K562 (cell line): ENCODE results near the gene ZGLP1. TPM values are rescaled to one million over a fixed set of nuclear protein-coding genes. Genes with fewer than 3 reads are reported as not detected.
A peak's percentile ranks its signal among the peaks of the same experiment; 100 is the strongest.

Experiments
- ATAC-seq: fragments of 200-7000 bp; cut with Tn5 transposase; 3 replicates; pipeline ENCODE4 v1.9.1; 2020; ENCODE audit warnings: moderate library complexity
- BruUV-seq: library from RNA; stranded (reverse); fragments of 400-500 nt; replicated peaks from 2 replicates; lab custom pipeline; 2021; lab: Mats Ljungman, UMichigan
- CTCF ChIA-PET: fragments of 300-600 bp; formaldehyde crosslinking; extraction: SDS; loops from one replicate; lab custom pipeline; 2021; ENCODE audit warnings: low intra/inter-chr PET ratio; lab: Yijun Ruan, JAX
- POLR2A ChIA-PET: fragments of 300-600, 350-650 bp; sonication (Branson Sonifier 250); formaldehyde crosslinking; extraction: SDS; loops from one replicate; lab custom pipeline; 2021; ENCODE audit warnings: antibody characterized with exemption, inconsistent platforms; lab: Yijun Ruan, JAX
- DNase-seq, 4 experiments: peaks; one replicate each; pipeline versions ENCODE4 v3.0.0 to v3.0.0-alpha.2; 2011 to 2018; ENCODE audit warnings: low spot score in 3 of 4, mixed read lengths in 3 of 4; ENCODE audit errors: extremely low read depth in 1 of 4
- FAIRE-seq: peaks from 2 replicates; lab custom pipeline; 2011; peaks lifted over from hg19 to GRCh38; lab: Jason Lieb, UNC
- H2AFZ ChIP-seq: 2 replicates; pipeline ENCODE4 v1.6.0; 2011; ENCODE audit warnings: low read depth, low read length, control low read depth, inconsistent platforms
- H3K27ac ChIP-seq: fragments of 200-600 bp; 3 replicates; pipeline ENCODE4 v1.8.0; 2011; ENCODE audit warnings: low read depth, mild to moderate bottlenecking, control low read depth, inconsistent platforms, low read length, moderate library complexity, mixed read lengths; ENCODE audit errors: extremely low read depth
- H3K27me3 ChIP-seq, 2 experiments: fragments of 300-600 bp in 1 of 2; 2 replicates in 1 of 2; 3 replicates in 1 of 2; pipeline versions ENCODE4 v1.6.0 to v1.8.0; 2011; ENCODE audit warnings: inconsistent platforms in 2 of 2, low read length in 2 of 2, mild to moderate bottlenecking in 1 of 2, mixed read lengths in 1 of 2, moderate library complexity in 1 of 2; ENCODE audit not compliant: control insufficient read depth in 2 of 2, insufficient read depth in 2 of 2
- H3K36me3 ChIP-seq: fragments of 300-600 bp; 3 replicates; pipeline ENCODE4 v1.8.0; 2011; ENCODE audit warnings: mild to moderate bottlenecking, low read length, inconsistent platforms; ENCODE audit not compliant: control insufficient read depth, insufficient read depth
- H3K4me1 ChIP-seq, 2 experiments: fragments of 200-600 bp in 1 of 2; replicated peaks in 1 of 2; 2 replicates in 1 of 2; 3 replicates in 1 of 2; pipeline versions ENCODE4 v1.5.1 to v1.8.0; 2011; ENCODE audit warnings: inconsistent platforms in 2 of 2, low read length in 2 of 2, mild to moderate bottlenecking in 1 of 2, mixed read lengths in 1 of 2, moderate library complexity in 1 of 2; ENCODE audit not compliant: control insufficient read depth in 2 of 2, insufficient read depth in 2 of 2
- H3K4me2 ChIP-seq: 2 replicates; pipeline ENCODE4 v1.6.1; 2011; ENCODE audit warnings: low read length, control low read depth, inconsistent platforms, mixed read lengths; ENCODE audit not compliant: insufficient read depth
- H3K4me3 ChIP-seq: fragments of 200-600 bp; sonication (generic), shearing (Covaris generic); 2 replicates; pipeline ENCODE4 v1.5.1; 2016; ENCODE audit warnings: control low read depth, inconsistent platforms
- H3K79me2 ChIP-seq: fragments of 200-600 bp; 3 replicates; pipeline ENCODE4 v1.8.0; 2011; ENCODE audit warnings: low read length, inconsistent platforms; ENCODE audit not compliant: control insufficient read depth, insufficient read depth
- H3K9ac ChIP-seq, 2 experiments: 2 replicates each; pipeline versions ENCODE4 v1.6.0 to v1.6.1; 2011; ENCODE audit warnings: low read depth in 2 of 2, low read length in 2 of 2, control low read depth in 1 of 2, inconsistent platforms in 1 of 2, mild to moderate bottlenecking in 1 of 2, mixed read lengths in 1 of 2; ENCODE audit not compliant: insufficient read depth in 1 of 2
- H3K9me1 ChIP-seq: one replicate; pipeline ENCODE4 v1.6.0; 2011; ENCODE audit warnings: inconsistent platforms, mild to moderate bottlenecking, low read length, moderate library complexity; ENCODE audit not compliant: control insufficient read depth, insufficient read depth
- H3K9me3 ChIP-seq: replicated peaks from 2 replicates; pipeline ENCODE4 v1.5.1; 2011; ENCODE audit warnings: low read depth, low read length, inconsistent platforms; ENCODE audit not compliant: control insufficient read depth, insufficient read depth
- H4K20me1 ChIP-seq: replicated peaks from 2 replicates; pipeline ENCODE4 v1.6.1; 2011; ENCODE audit warnings: low read length, inconsistent platforms, mixed read lengths; ENCODE audit not compliant: control insufficient read depth, insufficient read depth
- CBX2 ChIP-seq: fragments of 200-600 bp; sonication (generic); IDR thresholded peaks from one replicate; pipeline ENCODE4 v1.6.1; 2012; ENCODE audit warnings: mild to moderate bottlenecking, low read length, inconsistent platforms; ENCODE audit not compliant: insufficient read depth, poor library complexity, severe bottlenecking
- POLR2G ChIP-seq: fragments of 200-400 bp; formaldehyde crosslinking; IDR thresholded peaks from 2 replicates; pipeline ENCODE4 v1.6.1; 2017; ENCODE audit warnings: low read depth, mild to moderate bottlenecking, antibody characterized with exemption, low read length, moderate library complexity
- RBFOX2 ChIP-seq: fragments of 200-400 bp; formaldehyde crosslinking; IDR thresholded peaks from 2 replicates; pipeline ENCODE4 v1.6.1; 2017; ENCODE audit warnings: low read depth, mild to moderate bottlenecking, low read length, moderate library complexity
- RBM22 ChIP-seq: fragments of 200-400 bp; formaldehyde crosslinking; IDR thresholded peaks from 2 replicates; pipeline ENCODE4 v1.6.1; 2018; ENCODE audit warnings: low read length, low read depth; ENCODE audit not compliant: poor library complexity, severe bottlenecking
- ZNF184 ChIP-seq: sonication (generic); formaldehyde crosslinking; IDR thresholded peaks from 2 replicates; pipeline ENCODE4 v1.5.0; 2020; ENCODE audit warnings: missing genetic modification reagents
- WGBS: fragments of 100-300 bp; shearing (Covaris generic); methylation state at CpG from one replicate; pipeline ENCODE4 v1.1.6; 2016; ENCODE audit warnings: low coverage, mixed read lengths; ENCODE audit not compliant: insufficient coverage; ENCODE audit errors: missing lambda C conversion rate; 5-methylcytosine and 5-hydroxymethylcytosine counted together
- in situ Hi-C: fragments of 300-500 bp; cut with MboI; formaldehyde crosslinking; loops from 4 replicates; pipeline ENCODE4 v1.15.0; 2018; ENCODE audit warnings: inconsistent platforms, mixed read lengths
- intact Hi-C: fragments of 100-400 bp; cut with micrococcal nuclease; formaldehyde crosslinking; loops from 2 replicates; pipeline ENCODE4 v1.14.2; 2022
- polyA plus RNA-seq, 8 experiments: library from polyadenylated mRNA; depleted of rRNA in 4 of 8; stranded (reverse) in 5 of 8; unstranded in 3 of 8; fragments of >200 nt; fragmentation: Nextera tagmentation in 2 of 8; fragmentation: Illumina TruSeq in 1 of 8; extraction: Ambion mirVana in 2 of 8; extraction: Trizol in 1 of 8; gene quantifications; 2 replicates each; pipeline versions ENCODE4 v1.2.1 to v1.2.3, GENCODE V29; 2011 to 2014; ENCODE audit warnings: inconsistent platforms in 1 of 8, missing spikeins in 1 of 8
- total RNA-seq, 7 experiments: library from RNA; depleted of rRNA in 6 of 7; stranded (reverse); fragments of >200 nt in 6 of 7; fragmentation: Illumina TruSeq in 2 of 7; extraction: Trizol in 2 of 7; gene quantifications; 2 replicates each; pipeline versions ENCODE4 v1.2.1 to v1.2.3, GENCODE V29; 2011 to 2021; ENCODE audit warnings: low replicate concordance in 1 of 7

Gene ZGLP1
- total and polyA plus RNA-seq, 9 of the 15 experiments (the other 6 are each of a cell fraction or from before 2014, with no cell fraction given), result 0.24 to 4.5 (median 2.2) TPM

GRCh38 chr19:10329555-10329954 lies 19.9 kb upstream of the ZGLP1 start:
- H3K79me2 ChIP-seq, result peaks cover 69% of the 10 kb centered on the region
- no TSS peak for BruUV-seq
- WGBS, result 98% methylated on average over 13 of the region's 13 CpGs
- POLR2A ChIA-PET, result interaction anchor here (0.8 to 3.1 kb wide), 5 partner anchors 13 to 40 kb away, joined by 3 to 11 read pairs (median 3); partner anchors contain the start of genes FDX2 and ICAM5
- DNase-seq (no peak), FAIRE-seq (no peak)
- H3K9me3 ChIP-seq, result no peaks in the 10 kb centered on the region
- intact Hi-C loops, result no loop called here
- H3K4me2 ChIP-seq, result no peak overlapping the region
- no peak overlapping the region for H2AFZ ChIP-seq
- TF ChIP-seq ZNF184 (no peak), RBFOX2 (peak; percentile 2; the same call in 1 of the 2 replicates)
- TF ChIP-seq, all 486 proteins: peak for 1
- H3K36me3 ChIP-seq, result peaks cover 75% of the 10 kb centered on the region
- H3K9me1 ChIP-seq, result no peaks in the 10 kb centered on the region
- no peaks in the 10 kb centered on the region for H3K27me3 ChIP-seq
- CTCF ChIA-PET, result no interaction called here
- peak overlapping the region in 1 of 2 experiments; percentile 55; a peak in 2 of 4 replicates for H3K9ac ChIP-seq
- in situ Hi-C loops, result no loop called here
- no peak for ATAC-seq
- H3K4me1 ChIP-seq, result peaks cover 7 to 34% of the 10 kb centered on the region in 2 experiments; a peak in 4 of 5 replicates
- no peak overlapping the region for H3K4me3 ChIP-seq
- peaks cover 10% of the 10 kb centered on the region; the same call in 1 of the 2 replicates for H4K20me1 ChIP-seq
- no peak overlapping the region for H3K27ac ChIP-seq

GRCh38 chr19:10328558-10329429 lies 19.2 kb upstream of the ZGLP1 start:
- no peaks in the 10 kb centered on the region for H3K27me3 ChIP-seq
- no peak overlapping the region for H3K4me2 ChIP-seq
- no peak for TF ChIP-seq CBX2
- peak; percentile 49 for TF ChIP-seq RBM22
- peak; percentile 55 for TF ChIP-seq POLR2G
- peak; percentile 71 for TF ChIP-seq RBFOX2
- H3K4me3 ChIP-seq, result no peak overlapping the region
- intact Hi-C loops, result no loop called here
- FAIRE-seq (no peak), ATAC-seq (no peak), DNase-seq (no peak)
- CTCF ChIA-PET, result no interaction called here
- no peaks in the 10 kb centered on the region for H3K9me1 ChIP-seq
- H3K27ac ChIP-seq, result no peak overlapping the region
- in situ Hi-C loops, result no loop called here
- WGBS, result 95% methylated on average over 36 of the region's 41 CpGs
- peaks cover 62% of the 10 kb centered on the region for H3K79me2 ChIP-seq
- peak overlapping the region in 1 of 2 experiments; percentile 61; a peak in 2 of 4 replicates for H3K9ac ChIP-seq
- H3K9me3 ChIP-seq, result no peaks in the 10 kb centered on the region
- H2AFZ ChIP-seq, result no peak overlapping the region
- H4K20me1 ChIP-seq, result peaks cover 10% of the 10 kb centered on the region; the same call in 1 of the 2 replicates
- peaks cover 7 to 29% of the 10 kb centered on the region in 2 experiments; a peak in 4 of 5 replicates for H3K4me1 ChIP-seq
- H3K36me3 ChIP-seq, result peaks cover 82% of the 10 kb centered on the region
- POLR2A ChIA-PET, result interaction anchor here (0.6 to 1.2 kb wide), 2 partner anchors 30 to 39 kb away, joined by 3 to 4 read pairs; partner anchors contain the start of gene ICAM5
- BruUV-seq, result TSS peak; percentile 0
